AG08395 (cell line): ENCODE measurements around the gene BACH2.

Source experiments
- DNase-seq: peaks from one replicate; pipeline ENCODE4 v3.0.0; 2012; ENCODE audit warnings: mixed read lengths, low spot score

The BACH2 gene

DNA sequence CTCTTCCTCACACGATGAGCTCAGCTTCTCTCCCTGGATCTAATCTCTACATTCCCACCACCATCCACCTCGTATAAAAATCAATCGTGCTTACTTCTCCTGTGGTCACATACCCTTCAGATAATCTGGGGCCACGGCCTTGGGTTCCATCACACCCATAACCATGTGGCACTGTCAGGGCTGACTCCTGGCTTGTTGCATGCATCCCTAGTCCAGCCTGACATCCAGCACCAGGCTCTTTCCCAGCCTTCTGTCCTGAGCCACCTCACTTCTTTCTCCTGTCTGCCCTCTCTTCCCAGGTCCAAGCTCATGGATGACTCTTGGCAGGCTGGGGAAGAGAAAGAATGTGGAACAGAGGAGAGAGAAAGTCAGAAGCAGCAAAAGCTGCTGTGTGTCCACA lies 199.8 kb downstream of the BACH2 start:
- no peak for DNase-seq

DNA sequence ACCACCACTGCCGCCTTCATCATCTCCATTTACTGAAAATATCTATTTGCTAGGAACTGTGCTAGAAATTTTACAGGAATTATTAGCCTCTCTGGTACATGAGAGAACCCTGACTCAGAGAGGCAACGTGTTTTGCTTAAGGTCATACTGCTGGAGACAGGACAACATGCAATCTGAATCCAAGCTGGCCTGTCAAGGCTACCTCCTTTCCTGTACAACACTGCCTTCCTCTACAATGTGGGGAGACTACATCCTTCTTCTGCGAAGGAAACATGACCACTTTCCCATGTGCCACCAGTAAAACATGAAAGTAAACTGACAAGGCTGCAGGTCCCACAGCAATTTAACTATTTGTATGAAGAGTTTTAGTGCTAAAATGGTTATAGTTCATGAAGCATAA lies 200.9 kb downstream of the BACH2 start:
- no peak for DNase-seq

GRCh38 chr6:90095145-90095544 lies 201.5 kb downstream of the BACH2 start:
- DNase-seq: no peak

GRCh38 chr6:90093558-90094073 lies 203.0 kb downstream of the BACH2 start:
- DNase-seq: no peak

DNA sequence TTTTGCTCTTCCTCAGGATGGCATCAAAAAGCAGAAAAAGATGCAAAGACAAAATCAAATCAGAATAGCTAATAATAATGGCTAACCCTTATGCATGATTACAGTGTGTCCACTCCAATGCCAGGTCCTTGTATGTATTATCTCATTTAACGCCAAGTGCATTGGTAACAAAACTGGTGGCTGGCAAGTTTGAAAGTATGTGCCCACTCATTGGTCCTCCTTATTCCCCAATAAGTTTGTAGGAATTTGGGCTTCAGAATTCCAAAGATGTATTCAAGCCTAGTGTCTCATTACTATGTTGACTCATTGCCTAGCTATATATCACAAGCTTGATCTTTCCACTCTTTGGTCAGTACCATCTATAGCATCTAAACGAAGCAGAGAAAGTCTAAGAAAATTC lies 205.8 kb downstream of the BACH2 start:
- DNase-seq: no peak

- DNase-seq: peak; percentile 64
Observed at GRCh38 chr6:90088009-90088408, 208.6 kb downstream of the BACH2 start.

DNA sequence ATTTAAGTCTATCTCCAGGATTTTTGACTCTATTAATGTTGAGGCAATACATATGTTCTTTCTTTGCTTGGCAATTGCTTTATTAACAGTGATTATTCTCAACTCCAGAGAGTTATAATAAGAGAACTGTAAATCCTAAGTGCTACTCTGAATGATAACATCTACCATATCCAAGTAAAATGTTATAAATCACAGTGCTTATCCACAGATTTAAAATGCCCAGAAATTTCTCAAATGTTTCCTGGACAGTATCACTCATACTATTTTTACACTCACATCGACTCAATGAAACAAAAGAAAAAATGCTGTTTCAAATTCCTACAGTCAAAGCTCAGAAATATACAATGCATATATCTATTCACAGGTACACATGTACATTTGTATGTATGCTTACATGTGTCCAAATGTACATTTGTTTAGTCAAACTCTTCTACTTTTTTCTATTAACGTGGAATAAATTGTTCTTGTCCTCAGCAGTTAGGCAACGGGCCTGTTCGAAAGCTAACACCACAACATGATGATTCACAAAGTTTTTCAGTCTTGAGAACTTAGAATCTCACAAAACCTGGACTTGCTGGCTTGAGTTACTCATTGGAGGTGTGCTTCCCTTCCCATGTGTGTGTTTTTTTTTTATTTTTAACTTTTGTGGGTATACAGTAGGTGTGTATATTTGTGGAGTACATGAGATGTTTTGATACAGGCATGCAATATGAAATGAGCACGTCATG lies 209.4 kb downstream of the BACH2 start:
- DNase-seq: no peak

DNA sequence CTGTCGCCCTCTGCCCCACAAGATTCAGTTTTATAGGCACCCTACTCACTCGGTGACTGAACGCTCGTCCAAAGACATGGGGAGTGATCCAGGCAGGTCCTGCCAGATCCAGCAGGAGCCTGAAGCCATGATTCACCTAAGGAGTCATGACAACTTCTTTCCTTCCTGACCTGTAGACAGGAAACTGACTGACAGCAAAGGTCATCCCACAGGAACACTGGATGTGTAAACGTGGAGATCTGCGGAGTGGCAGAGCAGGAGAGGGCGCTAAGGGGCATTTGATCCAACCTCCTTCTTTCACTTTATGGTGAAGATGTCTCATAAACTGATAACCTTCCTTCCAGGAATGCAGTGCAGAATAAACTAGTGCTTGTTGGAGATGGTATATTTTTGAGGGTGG lies 210.1 kb downstream of the BACH2 start:
- no peak for DNase-seq

- DNase-seq: no peak
Observed at GRCh38 chr6:90083891-90084290, 212.8 kb downstream of the BACH2 start.

GRCh38 chr6:90082847-90083246 lies 213.8 kb downstream of the BACH2 start:
- DNase-seq: no peak

DNA sequence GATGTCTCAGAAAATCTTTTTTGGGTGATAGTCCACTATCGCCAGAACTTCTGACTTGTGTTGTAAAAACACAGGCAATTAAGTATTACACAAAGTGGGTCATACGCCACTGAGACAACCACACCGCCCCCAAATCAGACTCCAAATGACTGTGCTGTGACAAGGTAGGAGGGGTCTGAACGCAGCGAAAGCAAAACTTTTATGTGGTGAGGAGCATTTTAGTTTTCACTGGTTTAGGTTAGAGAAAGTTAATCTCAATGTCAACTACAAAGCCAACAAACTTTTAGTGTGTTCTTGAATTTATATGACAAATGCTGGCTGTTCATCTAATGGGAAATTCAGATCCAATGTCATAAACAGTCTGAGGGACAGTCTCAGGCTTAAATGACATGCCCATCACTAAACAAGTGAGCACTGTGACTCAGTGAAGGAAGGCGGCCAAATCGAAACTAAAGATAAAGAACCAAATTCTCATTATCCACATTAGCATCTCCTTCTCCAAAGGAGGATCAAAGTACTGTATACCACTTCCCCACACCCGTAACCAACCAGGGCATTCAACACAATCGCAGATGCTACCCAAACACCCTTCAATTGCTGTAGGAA lies 215.7 kb downstream of the BACH2 start:
- DNase-seq: no peak

DNA sequence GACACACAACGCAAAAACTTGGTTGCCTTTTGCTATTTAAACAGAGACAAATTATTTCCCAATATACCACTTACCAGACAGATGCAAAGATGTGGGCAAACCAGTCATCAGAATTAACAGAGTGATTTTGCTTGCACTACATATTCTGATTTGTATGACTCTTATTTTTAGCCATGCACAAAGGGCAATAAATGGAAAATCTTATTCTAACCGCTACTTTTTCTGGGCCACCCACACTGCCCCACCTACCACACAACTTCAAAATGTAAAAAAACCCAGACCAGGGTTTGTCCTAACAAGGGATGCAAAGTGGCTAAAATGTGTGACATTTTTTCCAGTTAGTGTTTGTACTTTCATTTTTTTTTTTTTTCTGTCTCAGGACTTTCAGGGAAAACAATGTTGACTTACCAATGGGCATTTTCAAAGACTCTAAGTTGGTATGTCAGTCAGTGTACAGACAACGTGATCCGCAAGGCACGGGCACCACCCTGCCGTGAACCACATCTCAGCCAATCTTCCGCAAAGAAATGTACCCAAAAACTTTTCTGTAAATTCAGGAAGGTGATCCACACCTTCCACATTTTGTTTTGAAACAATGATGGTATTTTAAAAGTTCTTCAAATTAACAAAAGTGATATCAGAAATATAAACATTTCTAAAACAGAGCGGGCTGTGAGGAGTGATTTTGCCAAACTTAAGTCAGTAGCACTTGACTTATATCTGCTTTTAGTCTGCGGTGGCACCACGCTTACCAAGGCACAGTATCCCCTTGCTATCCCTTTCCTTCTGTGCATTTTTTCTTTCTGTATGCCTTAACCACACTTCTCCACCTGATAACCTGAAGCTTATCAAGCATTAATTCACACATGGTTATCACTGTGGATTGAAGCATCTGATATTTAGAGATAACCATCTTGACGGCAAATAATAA lies 216.8 kb downstream of the BACH2 start:
- DNase-seq: no peak

- no peak for DNase-seq
Observed at GRCh38 chr6:90078513-90079289, 217.9 kb downstream of the BACH2 start.

GRCh38 chr6:90076511-90077415 lies 219.9 kb downstream of the BACH2 start:
- DNase-seq: no peak

- DNase-seq: no peak
Observed at GRCh38 chr6:90074161-90074850, 222.3 kb downstream of the BACH2 start.

DNA sequence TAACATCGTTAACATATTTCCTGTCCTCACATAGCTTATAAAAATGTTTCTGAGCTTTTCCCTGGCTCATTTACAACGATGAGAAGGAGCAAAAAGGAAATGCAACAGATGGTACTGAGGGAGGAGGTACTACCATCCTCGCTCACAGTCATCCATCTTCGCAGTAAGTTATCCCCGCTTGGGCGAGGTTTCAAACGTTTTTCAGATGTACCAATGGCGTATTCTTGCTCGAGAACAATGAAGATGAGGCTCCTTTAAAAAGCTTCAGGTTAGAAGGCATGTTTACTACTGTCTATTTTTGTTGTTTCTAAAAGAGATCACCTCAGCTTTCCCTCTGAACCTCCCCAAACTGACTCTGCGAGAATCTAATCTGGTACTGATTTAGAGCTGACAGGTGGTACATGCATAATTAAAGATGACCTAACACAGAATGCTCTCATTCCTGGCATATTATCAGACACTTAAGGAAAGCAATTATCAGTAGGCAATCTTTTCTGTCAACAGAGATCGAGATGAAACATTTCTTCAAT lies 223.6 kb downstream of the BACH2 start:
- no peak for DNase-seq

DNA sequence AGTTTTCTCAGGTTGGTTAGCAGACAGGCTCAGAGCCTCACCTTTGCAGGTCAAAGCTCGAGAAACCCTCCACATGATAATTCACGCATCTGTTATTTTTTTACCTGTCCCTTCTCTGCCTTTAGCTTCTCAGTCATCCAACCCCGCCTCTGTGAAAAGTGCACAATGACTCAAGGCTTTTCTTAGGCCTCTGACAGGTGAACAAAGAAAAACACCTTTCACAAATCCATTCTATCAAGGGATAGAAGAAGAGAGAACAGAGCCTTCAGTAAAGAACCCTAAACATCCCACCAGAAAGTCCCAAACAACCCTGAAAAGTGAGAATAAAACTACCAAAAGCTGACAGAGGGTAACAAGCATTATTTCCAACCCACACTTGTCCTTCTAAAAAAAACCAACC lies 224.1 kb downstream of the BACH2 start:
- no peak for DNase-seq

DNA sequence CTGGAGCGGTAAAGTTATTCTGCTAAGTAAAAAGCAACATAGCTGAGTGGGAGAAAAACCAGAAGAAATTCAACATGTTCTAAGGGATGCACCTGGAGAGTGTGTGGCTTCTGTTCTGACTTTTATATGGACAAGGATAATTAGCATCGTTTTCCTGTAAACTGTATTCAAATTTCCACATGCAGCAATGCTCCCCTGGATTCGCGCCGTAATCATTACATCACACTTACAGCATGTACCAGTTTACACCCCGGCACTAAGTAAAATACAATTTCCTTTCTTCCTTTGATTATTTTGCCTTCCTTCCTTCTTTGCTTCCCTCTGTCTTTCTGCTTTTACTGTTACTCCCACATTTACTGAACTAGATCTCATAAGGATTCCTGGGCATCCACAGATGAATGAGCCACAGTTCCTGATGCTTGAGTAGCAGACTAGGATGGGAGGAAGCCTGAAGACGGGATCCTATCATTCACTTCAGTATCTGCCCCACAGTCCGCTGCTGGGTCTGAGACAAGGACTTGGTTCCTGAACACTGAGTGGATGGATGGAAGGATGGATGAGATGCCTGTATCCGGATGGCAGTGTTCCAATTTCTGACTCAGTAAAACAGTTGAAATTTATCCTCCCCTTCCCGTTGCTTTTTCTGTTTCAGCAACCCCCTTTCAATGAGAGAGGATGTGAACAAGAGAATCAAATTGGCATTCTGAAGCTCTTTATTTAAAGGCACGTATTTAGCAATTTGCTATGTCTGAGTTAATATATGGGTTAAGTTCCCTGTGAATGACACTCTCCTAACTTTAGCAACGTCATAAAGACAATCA lies 227.7 kb downstream of the BACH2 start:
- no peak for DNase-seq

- DNase-seq: peak; percentile 56
Observed at GRCh38 chr6:90068264-90068663, 228.4 kb downstream of the BACH2 start.
